Neural crest cell (in vitro differentiated cells): Measurements from ENCODE around the gene LNX2. TPM values are rescaled to one million over a fixed set of nuclear protein-coding genes. Genes with fewer than 3 reads are reported as not detected.

Source experiments
- DNase-seq: peaks from one replicate; pipeline ENCODE4 v3.0.0; 2021; ENCODE audit warnings: low read depth, mixed read lengths, low spot score
- H3K27ac Mint-ChIP-seq: one replicate; pipeline ENCODE4 v1.8.0; 2021; ENCODE audit warnings: mild to moderate bottlenecking, mixed read lengths; ENCODE audit not compliant: unreplicated experiment
- H3K27me3 Mint-ChIP-seq: 2 replicates; pipeline ENCODE4 v1.8.0; 2021; ENCODE audit warnings: low read depth, mild to moderate bottlenecking, mixed read lengths
- H3K36me3 Mint-ChIP-seq: 2 replicates; pipeline ENCODE4 v1.8.0; 2021; ENCODE audit warnings: low read depth, mild to moderate bottlenecking, mixed read lengths
- H3K4me1 Mint-ChIP-seq: 2 replicates; pipeline ENCODE4 v1.8.0; 2021; ENCODE audit warnings: mixed read lengths
- H3K4me3 Mint-ChIP-seq: one replicate; pipeline ENCODE4 v1.8.0; 2021; ENCODE audit warnings: mild to moderate bottlenecking, mixed read lengths
- H3K9me3 Mint-ChIP-seq: 2 replicates; pipeline ENCODE4 v1.8.0; 2021; ENCODE audit warnings: mixed read lengths
- total RNA-seq: library from RNA; stranded (reverse); gene quantifications from 2 replicates; pipeline ENCODE4 v1.2.1, GENCODE V29; 2021
- TF ChIP-seq, protein P1 (sequence below): fragments of 200-600 bp; sonication (generic); conservative IDR thresholded peaks from 2 replicates; pipeline ENCODE4 v1.5.0; 2021; ENCODE audit warnings: antibody characterized with exemption, mild to moderate bottlenecking

Gene LNX2
- total RNA-seq, 1 donor from 2014 or later = 9.6 TPM

DNA sequence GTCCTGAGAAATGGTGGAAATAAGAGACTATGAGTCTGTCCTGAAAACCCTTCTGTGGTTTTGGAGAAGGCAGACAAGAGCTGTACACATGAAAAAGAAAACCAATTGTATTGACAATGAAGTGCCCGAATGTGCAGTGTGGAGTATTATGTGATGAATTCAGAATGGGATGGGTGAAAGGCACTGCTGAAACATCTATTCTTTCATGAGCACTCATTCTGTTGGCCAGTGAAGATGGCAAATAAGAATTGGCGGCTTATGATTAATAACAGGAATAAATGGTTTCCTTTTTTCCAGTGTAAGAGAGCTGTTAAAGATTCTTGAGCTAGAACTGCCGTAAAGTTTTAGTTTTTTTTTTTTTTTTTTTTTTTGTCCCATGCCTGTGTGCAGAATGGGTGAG lies 7.1 kb upstream of the LNX2 start:
- H3K27me3 Mint-ChIP-seq = no peaks in the 10 kb centered on the region

DNA sequence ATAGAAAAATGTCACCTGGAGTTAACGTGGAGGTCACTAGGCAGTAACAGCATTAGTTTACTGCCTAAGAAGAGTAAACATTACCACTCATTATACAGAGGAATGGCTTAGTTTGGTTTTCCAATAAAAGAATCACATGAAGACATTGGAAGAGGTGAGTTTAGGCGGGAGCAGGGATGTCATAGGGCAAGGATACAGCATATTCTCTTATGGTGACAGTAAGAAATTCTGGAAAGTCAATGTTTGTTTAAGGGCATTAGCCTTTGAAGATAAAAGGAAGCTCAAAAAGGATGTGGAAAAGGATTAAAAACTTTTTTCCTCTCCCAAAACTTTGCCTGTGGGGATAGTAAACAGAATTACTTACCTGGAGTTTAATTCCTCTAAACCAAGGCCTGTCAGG lies 5.5 kb upstream of the LNX2 start:
- H3K27me3 Mint-ChIP-seq = no peaks in the 10 kb centered on the region
- DNase-seq = no peak
- H3K4me3 Mint-ChIP-seq = no peak overlapping the region
- peaks cover 16% of the 10 kb centered on the region for H3K36me3 Mint-ChIP-seq
- H3K27ac Mint-ChIP-seq = no peak overlapping the region
- no peaks in the 10 kb centered on the region for H3K9me3 Mint-ChIP-seq
- TF ChIP-seq, protein P1, sequence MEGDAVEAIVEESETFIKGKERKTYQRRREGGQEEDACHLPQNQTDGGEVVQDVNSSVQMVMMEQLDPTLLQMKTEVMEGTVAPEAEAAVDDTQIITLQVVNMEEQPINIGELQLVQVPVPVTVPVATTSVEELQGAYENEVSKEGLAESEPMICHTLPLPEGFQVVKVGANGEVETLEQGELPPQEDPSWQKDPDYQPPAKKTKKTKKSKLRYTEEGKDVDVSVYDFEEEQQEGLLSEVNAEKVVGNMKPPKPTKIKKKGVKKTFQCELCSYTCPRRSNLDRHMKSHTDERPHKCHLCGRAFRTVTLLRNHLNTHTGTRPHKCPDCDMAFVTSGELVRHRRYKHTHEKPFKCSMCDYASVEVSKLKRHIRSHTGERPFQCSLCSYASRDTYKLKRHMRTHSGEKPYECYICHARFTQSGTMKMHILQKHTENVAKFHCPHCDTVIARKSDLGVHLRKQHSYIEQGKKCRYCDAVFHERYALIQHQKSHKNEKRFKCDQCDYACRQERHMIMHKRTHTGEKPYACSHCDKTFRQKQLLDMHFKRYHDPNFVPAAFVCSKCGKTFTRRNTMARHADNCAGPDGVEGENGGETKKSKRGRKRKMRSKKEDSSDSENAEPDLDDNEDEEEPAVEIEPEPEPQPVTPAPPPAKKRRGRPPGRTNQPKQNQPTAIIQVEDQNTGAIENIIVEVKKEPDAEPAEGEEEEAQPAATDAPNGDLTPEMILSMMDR = no peak
- H3K4me1 Mint-ChIP-seq = peaks cover 43% of the 10 kb centered on the region

More for the DNA sequence above, 7.1 kb upstream of the LNX2 start:
- Mint-ChIP-seq H3K4me3 (no peak overlapping the region), H3K36me3 (peaks cover 18% of the 10 kb centered on the region), H3K27ac (no peak overlapping the region), H3K9me3 (no peaks in the 10 kb centered on the region), H3K4me1 (peaks cover 38% of the 10 kb centered on the region)
- TF ChIP-seq, protein P1 = no peak
- DNase-seq = no peak

DNA sequence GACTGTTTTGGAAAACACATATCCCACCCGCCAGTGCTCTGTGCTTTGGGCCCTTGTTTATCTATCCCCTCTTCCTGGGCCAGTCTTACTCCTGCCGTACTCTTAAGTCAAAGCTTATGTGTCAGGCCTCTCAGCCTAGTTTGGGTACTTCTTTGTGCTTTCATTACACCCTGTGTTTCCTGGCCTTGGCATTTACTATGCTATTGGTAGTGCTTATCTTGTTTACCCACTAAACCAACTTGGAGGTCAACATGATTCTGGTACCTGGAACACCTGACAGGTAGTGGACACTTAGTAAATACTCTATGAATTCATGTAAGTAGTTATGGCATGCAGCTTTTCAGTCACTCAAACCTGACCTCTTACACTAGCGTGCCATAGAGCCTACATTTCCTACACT lies 3.7 kb upstream of the LNX2 start:
- DNase-seq = no peak
- Mint-ChIP-seq H3K27me3 (peaks cover 5% of the 10 kb centered on the region), H3K4me3 (peak overlapping the region; percentile 72), H3K4me1 (peaks cover 52% of the 10 kb centered on the region), H3K9me3 (no peaks in the 10 kb centered on the region), H3K27ac (no peak overlapping the region), H3K36me3 (peaks cover 16% of the 10 kb centered on the region)
- TF ChIP-seq, protein P1 = no peak

DNA sequence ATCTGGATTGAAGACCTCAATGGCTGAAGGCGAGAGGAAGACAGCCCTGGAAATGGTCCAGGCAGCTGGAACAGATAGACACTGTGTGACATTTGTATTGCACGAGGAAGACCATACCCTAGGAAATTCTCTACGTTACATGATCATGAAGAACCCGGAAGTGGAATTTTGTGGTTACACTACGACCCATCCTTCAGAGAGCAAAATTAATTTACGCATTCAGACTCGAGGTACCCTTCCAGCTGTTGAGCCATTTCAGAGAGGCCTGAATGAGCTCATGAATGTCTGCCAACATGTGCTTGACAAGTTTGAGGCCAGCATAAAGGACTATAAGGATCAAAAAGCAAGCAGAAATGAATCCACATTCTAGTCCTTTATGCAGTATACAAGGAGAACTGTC lies 2.6 kb upstream of the LNX2 start:
- peaks cover 62% of the 10 kb centered on the region for H3K4me1 Mint-ChIP-seq
- DNase-seq = no peak

DNA sequence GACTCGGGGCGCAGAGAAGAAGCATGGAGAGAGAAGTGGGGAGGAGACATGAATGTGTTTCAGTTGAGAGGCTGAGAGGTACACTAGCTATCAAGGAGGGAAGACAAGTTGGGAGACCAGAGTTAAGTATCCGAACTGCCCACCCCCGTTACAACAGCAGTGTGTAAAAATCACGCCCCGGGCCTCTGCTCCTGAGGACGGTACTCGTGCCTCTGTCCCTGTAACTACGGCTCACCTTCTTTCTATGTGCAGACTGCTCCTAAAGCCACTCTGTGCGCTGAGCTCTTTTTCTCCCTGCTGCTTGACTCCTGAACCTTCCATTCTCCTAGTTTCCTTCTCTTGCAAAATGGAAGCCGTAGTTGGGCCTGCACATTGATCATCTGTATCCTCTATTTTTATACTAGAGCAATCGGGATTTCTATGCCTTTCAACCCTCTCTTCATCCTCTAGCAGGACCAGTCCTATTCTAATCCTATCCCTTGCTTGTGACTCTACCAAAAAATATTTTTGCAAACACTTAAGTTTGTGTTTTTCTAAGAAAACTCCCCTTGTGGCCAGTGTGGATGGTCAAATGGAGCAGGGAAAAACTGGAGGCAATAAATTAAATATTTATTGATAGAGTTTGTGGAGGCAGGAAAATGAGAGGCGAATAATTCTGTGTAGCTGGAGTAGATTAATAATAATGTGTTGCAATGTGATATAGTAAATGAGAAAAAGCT lies 1.9 kb upstream of the LNX2 start:
- Mint-ChIP-seq H3K9me3 (no peaks in the 10 kb centered on the region), H3K4me1 (peaks cover 59% of the 10 kb centered on the region), H3K27me3 (peaks cover 16% of the 10 kb centered on the region), H3K27ac (peak overlapping the region; percentile 16), H3K4me3 (peak overlapping the region; percentile 92), H3K36me3 (peaks cover 16% of the 10 kb centered on the region)
- TF ChIP-seq, protein P1 = peak; percentile 55
- no peak for DNase-seq

More for the DNA sequence above, 2.6 kb upstream of the LNX2 start:
- TF ChIP-seq, protein P1 = no peak
- Mint-ChIP-seq H3K4me3 (peak overlapping the region; percentile 92), H3K9me3 (no peaks in the 10 kb centered on the region), H3K27me3 (peaks cover 13% of the 10 kb centered on the region), H3K36me3 (peaks cover 16% of the 10 kb centered on the region), H3K27ac (no peak overlapping the region)
